Skeletal muscle satellite cell (primary cell): Measurements from ENCODE around the gene SMAD3.

ENCODE experiments used
- H3K27me3 ChIP-seq: 2 replicates; pipeline ENCODE4 v1.7.0; 2013; ENCODE audit warnings: low read length; ENCODE audit not compliant: control insufficient read depth, insufficient read depth
- H3K36me3 ChIP-seq: 2 replicates; pipeline ENCODE4 v1.7.0; 2013; ENCODE audit warnings: mild to moderate bottlenecking, control low read depth, low read length; ENCODE audit not compliant: insufficient read depth
- H3K4me1 ChIP-seq: 2 replicates; pipeline ENCODE4 v1.7.0; 2013; ENCODE audit warnings: low read length; ENCODE audit not compliant: control insufficient read depth, insufficient read depth
- H3K4me2 ChIP-seq: 2 replicates; pipeline ENCODE4 v1.7.0; 2013; ENCODE audit warnings: mild to moderate bottlenecking, low read length
- H3K4me3 ChIP-seq: 2 replicates; pipeline ENCODE4 v1.7.0; 2013; ENCODE audit warnings: low read length
- H3K9ac ChIP-seq: 2 replicates; pipeline ENCODE4 v1.7.0; 2013; ENCODE audit warnings: mild to moderate bottlenecking, low read depth, low read length, moderate library complexity
- H3K9me3 ChIP-seq: replicated peaks from 2 replicates; pipeline ENCODE4 v1.7.0; 2013; ENCODE audit warnings: mild to moderate bottlenecking, control low read depth, low read length

The SMAD3 gene

DNA sequence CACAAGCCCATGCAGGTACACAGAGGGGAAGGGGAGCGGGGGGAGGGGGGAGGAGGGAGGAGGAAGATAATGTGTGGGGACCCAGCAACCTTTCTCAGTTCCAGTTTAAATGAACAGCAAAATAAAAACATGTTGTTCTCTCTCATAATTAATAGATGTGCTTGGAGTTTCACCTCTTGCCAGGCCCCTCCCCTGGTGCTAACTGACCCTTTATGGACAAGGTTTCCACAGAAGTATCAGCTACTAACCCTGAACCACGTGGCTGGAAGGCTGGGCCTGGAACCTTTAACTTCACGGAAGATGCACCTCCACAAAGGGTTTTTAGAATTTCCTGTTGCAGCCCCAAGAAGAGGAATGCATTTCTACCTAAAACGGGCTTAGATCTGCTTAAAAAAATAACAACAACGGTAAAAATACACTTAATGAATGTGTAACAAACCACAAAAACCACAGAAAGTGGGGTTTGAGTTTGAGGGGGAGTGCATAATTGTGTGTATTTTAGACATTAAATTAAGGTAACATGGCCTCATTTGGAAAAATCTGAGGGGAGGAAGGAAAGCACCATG lies 14.8 kb upstream of the SMAD3 start:
- Histone ChIP-seq H3K36me3 (no peaks in the 10 kb centered on the region), H3K4me3 (no peak overlapping the region), H3K4me1 (peaks cover 37% of the 10 kb centered on the region), H3K27me3 (no peaks in the 10 kb centered on the region), H3K4me2 (no peak overlapping the region), H3K9me3 (no peaks in the 10 kb centered on the region), H3K9ac (peak overlapping the region; percentile 80)

DNA sequence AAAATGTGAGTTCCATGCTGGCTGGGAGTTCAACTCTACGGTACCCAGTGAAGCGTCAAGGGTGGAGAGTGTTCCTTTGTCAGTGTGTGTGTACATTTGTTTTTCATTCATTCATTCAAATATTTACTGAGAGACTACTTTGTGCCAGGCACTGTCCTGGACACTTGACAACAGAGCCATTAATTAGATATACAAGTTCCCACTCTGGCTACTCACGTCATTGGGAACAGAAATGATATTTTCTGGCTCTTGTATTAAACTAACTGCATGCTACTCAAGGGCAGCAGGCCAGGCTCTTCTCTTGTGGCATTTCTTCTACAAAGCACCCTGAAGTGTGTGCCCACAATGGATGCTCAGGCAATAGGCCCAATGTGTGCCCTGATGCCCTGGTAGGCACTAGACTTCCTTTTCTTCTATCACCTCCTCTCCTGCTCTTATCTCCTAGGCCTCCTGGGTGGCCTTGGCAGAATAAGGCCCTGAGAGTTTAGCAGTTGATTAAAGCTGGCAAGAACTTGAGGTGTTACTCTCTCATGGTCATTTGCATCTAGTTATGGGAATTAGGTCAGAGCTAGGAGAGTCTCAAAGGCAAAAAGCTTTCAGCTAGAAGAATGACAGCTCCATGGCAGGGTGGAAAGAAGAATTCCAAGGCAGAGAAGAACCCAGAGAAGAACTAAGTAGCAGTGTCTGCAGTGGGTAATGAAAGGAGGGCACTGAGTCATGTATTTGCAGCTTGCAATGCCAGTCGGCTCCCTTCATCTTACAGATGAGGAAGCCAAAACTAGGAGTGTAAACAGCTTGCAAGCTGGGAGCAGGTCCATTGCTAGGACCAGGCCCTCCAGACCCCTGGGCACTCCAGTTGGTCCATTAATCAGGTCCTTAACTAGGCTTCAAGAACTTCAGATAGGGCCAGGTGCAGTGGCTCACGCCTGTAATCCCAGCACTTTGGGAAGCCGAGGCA lies 14.0 kb upstream of the SMAD3 start:
- Histone ChIP-seq H3K9me3 (no peaks in the 10 kb centered on the region), H3K27me3 (no peaks in the 10 kb centered on the region), H3K4me1 (peaks cover 37% of the 10 kb centered on the region), H3K4me2 (no peak overlapping the region), H3K4me3 (no peak overlapping the region), H3K9ac (no peak overlapping the region), H3K36me3 (no peaks in the 10 kb centered on the region)

DNA sequence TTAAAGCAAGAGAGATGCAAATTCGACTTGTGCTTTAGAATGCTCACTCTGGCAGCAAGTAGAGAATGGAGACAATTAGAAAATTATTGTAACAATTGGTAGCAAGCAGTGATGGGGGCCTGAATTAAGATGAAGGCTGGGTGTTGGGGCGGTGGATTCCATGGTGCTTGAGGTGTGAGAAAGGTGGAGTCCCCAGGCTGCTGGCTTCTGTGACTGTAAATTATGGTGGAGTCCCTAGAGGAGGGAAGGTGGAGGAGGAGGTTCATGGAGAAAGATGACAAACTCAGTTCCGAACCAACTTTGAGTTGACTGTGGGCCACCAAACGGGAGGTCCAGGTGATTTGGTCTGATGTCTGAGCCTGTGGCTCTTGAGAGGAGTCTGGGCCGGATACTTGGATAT lies 10.7 kb upstream of the SMAD3 start:
- Histone ChIP-seq H3K36me3 (no peaks in the 10 kb centered on the region), H3K4me3 (no peak overlapping the region), H3K9ac (no peak overlapping the region), H3K4me1 (peaks cover 26% of the 10 kb centered on the region), H3K27me3 (no peaks in the 10 kb centered on the region), H3K9me3 (no peaks in the 10 kb centered on the region), H3K4me2 (no peak overlapping the region)

DNA sequence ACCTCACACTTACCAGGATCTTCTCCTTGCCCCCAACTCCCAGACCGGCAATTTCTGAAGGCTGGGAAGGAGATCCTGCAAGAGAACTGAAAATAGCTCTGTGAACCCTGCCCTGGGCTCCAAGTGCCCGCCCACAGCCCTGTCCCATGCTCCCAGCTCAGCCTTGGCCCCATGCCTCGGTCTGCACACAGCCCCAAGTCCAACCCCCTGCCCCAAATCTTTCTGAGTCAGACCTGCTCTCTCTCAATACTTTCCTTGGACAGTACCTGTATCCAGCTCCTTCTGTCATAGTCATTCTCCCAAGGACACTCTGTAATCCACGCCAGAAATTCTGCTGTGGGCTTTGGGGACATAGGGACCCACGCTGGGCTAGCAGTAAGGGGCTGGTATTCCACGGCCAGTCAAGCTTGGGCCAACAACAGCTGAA lies 6.3 kb upstream of the SMAD3 start:
- Histone ChIP-seq H3K27me3 (no peaks in the 10 kb centered on the region), H3K9me3 (no peaks in the 10 kb centered on the region), H3K36me3 (no peaks in the 10 kb centered on the region), H3K9ac (no peak overlapping the region), H3K4me1 (peaks cover 13% of the 10 kb centered on the region), H3K4me2 (no peak overlapping the region), H3K4me3 (no peak overlapping the region)

DNA sequence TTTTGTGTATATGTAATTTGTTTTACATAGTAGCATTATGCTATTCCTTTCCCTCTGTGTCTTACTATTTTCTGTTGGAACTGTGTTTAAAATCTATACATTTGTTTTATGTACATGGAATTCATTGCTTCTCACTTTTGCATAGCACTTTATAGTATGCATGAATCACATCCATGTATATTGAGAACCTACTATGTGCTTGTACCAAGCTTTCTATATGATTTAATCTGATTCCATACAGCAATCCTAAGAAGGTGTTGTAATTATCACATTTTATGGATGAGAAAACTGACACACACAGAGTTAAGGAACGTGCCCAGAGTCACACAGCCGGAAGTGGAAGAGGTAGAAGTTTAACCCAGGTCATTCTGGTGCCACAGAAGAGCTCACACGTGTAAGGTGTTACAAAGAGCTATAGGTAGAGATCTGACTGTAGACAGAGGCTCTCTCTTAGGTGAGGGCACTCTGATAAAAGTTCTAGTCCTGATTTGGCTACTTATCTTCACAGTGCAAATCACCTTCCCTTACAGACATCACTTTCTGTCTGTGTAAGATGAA lies 3.5 kb upstream of the SMAD3 start:
- Histone ChIP-seq H3K4me1 (peaks cover 23% of the 10 kb centered on the region), H3K9ac (no peak overlapping the region), H3K36me3 (no peaks in the 10 kb centered on the region), H3K4me2 (no peak overlapping the region), H3K27me3 (no peaks in the 10 kb centered on the region), H3K9me3 (no peaks in the 10 kb centered on the region), H3K4me3 (no peak overlapping the region)

DNA sequence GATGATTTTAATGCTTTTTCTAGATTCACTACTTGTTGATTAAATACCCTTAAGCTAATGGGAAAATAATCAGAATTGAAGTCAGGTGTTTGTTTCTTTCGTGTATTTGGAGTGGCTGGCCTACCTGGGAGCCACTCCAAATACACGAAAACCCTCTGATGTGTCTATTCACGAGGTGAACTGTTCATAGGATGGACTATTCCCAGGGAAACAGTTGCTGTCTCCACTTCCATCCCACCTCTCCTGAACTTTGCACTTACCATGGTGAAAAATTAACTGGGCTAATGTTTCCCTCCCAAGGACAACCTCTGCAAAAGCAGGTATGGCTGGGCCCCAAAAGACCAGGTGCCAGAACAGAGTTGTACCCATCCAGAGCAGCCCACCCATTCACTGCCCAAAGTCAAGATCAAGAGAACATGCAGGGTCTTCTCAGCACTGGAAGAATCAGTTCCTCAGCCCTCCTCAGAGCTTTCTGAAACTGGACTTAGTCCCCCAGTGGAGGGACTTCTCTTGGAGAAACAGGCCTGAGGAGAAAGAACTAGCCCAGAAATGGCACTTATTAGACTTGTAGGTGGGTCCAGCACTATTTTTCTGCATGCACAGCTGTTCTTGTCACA lies 2.9 kb upstream of the SMAD3 start:
- Histone ChIP-seq H3K9ac (no peak overlapping the region), H3K4me2 (no peak overlapping the region), H3K4me1 (peaks cover 23% of the 10 kb centered on the region), H3K27me3 (no peaks in the 10 kb centered on the region), H3K9me3 (no peaks in the 10 kb centered on the region), H3K36me3 (no peaks in the 10 kb centered on the region), H3K4me3 (no peak overlapping the region)

DNA sequence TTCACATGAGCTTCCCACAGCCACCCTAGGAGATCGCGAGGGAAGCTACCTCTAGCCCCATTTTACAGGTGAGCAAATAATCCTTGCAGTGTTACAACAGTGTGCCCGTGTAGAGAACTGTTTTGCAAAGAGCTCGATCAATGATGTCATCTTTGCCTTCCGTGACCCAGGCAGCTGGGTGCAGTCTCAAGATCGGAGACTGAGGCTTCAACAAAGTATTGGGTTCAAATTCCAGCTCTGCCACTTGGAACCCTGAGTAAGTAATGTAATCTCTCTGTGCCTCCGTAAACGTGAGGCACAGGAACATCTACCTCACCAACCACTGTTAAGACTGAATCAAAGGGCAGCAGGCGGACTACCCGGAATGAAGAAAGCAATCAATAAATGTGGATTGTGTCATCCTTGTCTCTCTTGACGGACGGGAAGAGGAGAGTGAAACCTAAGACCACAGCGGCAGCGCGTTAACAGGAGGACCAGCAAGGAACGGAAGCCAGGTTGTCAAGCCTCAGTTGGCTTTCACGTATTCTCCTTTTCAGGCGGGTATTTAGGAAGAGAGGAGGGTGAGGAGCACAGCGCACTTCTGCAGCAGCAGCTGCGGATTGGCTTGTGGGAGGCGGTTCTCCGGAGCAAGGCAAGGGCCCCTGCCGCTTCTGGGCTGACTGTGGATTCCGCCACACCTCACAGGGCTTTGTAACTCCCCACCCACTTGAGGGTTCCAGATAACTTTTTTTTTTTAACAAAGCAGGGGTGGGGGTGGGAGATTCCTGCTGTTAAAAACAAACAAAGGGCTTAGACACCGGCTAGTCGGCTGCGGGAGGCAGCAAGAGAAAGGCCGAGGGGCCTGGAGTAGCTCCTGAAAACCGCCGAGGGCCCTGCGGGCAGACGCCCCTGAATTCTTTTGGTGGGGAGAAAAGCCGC lies 1.5 kb upstream of the SMAD3 start:
- no peaks in the 10 kb centered on the region for H3K9me3 ChIP-seq
- peaks cover 1% of the 10 kb centered on the region for H3K36me3 ChIP-seq
- peak overlapping the region; percentile 96 for H3K9ac ChIP-seq
- peaks cover 31% of the 10 kb centered on the region for H3K4me1 ChIP-seq
- H3K4me3 ChIP-seq: no peak overlapping the region
- H3K4me2 ChIP-seq: peak overlapping the region; percentile 93
- H3K27me3 ChIP-seq: no peaks in the 10 kb centered on the region

DNA sequence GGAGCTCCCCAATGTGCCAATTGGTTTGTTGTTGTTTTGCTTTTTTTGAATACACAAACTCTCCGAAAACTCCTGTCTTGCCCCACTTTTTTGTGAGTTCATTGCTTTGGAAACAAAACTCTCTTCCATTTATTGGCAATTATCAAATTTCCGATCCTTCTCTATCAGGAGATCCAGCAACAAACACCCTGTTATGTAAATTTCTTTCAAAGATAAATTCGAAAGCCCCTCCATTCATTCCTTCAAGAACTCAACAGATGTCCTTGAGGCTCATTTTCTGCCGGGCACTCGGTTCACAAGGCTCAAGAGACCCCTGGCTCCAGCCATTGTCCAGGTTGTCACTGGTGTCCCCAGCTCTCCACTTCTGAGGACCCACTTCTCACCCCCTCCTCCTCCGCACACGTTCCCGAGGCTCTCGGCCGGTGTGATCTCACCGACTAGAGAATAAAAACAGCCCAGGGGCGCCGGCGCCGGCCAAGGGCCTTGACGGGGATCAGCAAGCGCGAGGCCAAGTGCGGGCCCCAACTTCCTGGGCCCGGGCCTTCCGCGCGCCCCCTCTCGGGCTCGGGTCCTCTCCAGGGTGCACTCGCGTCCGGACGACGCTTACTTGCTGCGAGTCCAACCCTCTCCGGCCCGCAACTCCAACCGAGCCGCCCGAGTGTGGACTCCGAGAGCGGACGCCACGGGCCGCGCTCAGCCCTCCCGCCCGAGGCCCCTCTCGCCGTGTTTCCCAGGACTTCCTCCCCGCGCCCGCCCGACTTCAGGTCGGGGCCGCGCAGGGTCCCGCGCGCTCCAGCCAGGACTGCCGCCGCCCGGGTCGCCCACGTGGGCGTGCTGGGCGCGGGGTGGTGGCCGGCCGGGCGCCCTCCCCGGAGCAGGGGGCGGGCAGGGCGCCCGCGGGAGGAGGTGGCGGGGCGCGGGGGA lies 533 bp upstream of the SMAD3 start:
- H3K36me3 ChIP-seq: peaks cover 7% of the 10 kb centered on the region
- H3K27me3 ChIP-seq: no peaks in the 10 kb centered on the region
- H3K4me2 ChIP-seq: peak overlapping the region; percentile 93
- H3K9me3 ChIP-seq: no peaks in the 10 kb centered on the region
- H3K4me3 ChIP-seq: peak overlapping the region; percentile 85
- H3K9ac ChIP-seq: peak overlapping the region; percentile 96
- peaks cover 31% of the 10 kb centered on the region for H3K4me1 ChIP-seq

DNA sequence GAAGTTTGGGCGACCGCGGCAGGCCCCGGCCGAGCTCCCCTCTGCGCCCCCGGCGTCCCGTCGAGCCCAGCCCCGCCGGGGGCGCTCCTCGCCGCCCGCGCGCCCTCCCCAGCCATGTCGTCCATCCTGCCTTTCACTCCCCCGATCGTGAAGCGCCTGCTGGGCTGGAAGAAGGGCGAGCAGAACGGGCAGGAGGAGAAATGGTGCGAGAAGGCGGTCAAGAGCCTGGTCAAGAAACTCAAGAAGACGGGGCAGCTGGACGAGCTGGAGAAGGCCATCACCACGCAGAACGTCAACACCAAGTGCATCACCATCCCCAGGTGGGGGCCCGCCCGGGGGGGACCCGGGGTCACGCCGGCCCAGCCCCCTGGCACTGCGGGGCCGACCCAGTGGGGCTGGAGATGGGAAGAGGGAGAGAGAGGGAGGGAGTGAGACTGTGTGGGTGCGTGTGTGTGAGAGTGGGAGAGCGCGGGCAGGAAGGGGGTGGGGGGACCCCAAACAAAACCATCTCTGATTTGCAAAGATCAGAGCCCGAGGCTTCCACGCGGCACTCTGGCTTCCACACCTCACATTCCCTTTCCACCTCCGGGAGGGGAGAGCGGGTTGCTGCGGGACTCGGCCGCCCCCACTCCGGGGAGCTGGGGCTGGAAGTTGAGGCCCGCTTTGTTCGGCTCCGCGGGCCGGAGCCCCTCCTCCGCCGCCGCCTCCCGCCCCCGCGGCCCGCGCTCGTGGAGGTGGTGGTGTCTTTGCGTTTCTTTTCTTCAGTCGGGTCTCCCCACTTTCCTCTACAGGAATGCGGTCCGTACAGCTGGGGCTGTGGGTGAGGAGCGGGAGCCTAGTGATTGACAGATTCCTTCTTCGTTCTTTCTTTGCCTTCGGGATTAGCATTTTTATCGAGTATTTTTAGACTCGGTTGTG lies 898 bp downstream of the SMAD3 start:
- no peaks in the 10 kb centered on the region for H3K27me3 ChIP-seq
- H3K4me2 ChIP-seq: peak overlapping the region; percentile 93
- H3K9me3 ChIP-seq: no peaks in the 10 kb centered on the region
- peaks cover 35% of the 10 kb centered on the region for H3K4me1 ChIP-seq
- H3K9ac ChIP-seq: peak overlapping the region; percentile 96
- H3K36me3 ChIP-seq: peaks cover 21% of the 10 kb centered on the region
- H3K4me3 ChIP-seq: peak overlapping the region; percentile 85
